H1 (cell line): Measurements from ENCODE around the gene LPIN2. TPM values are rescaled to one million over a fixed set of nuclear protein-coding genes. Genes with fewer than 3 reads are reported as not detected.

Source experiments
- CTCF ChIA-PET: fragments of 300-600 bp; sonication (Branson Sonifier 250); formaldehyde crosslinking; loops from one replicate; lab custom pipeline; 2021; ENCODE audit not compliant: partially characterized antibody; lab: Charles Lee
- POLR2A ChIA-PET: fragments of 300-600 bp; sonication (Branson Sonifier 250); formaldehyde crosslinking; loops from one replicate; lab custom pipeline; 2021; ENCODE audit warnings: inconsistent platforms; ENCODE audit not compliant: partially characterized antibody; lab: Charles Lee
- DNase-seq, 2 experiments: peaks; one replicate each; pipeline versions ENCODE4 v3.0.0 to v3.0.0-alpha.2; 2010 to 2022; ENCODE audit warnings: low spot score in 2 of 2, low read depth in 1 of 2, mixed read lengths in 1 of 2
- FAIRE-seq: peaks from 2 replicates; lab custom pipeline; 2011; peaks lifted over from hg19 to GRCh38; lab: Jason Lieb, UNC
- H2AFZ ChIP-seq: 2 replicates; pipeline ENCODE4 v1.8.1; 2012; ENCODE audit warnings: low read length, inconsistent platforms
- H2AK5ac ChIP-seq: 2 replicates; pipeline ENCODE4 v1.6.1; 2013; ENCODE audit warnings: low read depth, low read length
- H2BK120ac ChIP-seq: replicated peaks from 2 replicates; pipeline ENCODE3; 2013; ENCODE audit warnings: low read depth, low read length, inconsistent platforms
- H2BK12ac ChIP-seq: 2 replicates; pipeline ENCODE4 v1.6.1; 2013; ENCODE audit warnings: low read depth, low read length
- H2BK15ac ChIP-seq: 2 replicates; pipeline ENCODE4 v1.6.1; 2013; ENCODE audit warnings: low read length
- H2BK20ac ChIP-seq: 2 replicates; pipeline ENCODE4 v1.6.1; 2013; ENCODE audit warnings: low read length
- H2BK5ac ChIP-seq: 2 replicates; pipeline ENCODE4 v1.6.1; 2013; ENCODE audit warnings: low read depth, low read length
- H3K14ac ChIP-seq: 2 replicates; pipeline ENCODE4 v1.6.1; 2013; ENCODE audit warnings: inconsistent platforms; ENCODE audit not compliant: insufficient read length
- H3K18ac ChIP-seq: 2 replicates; pipeline ENCODE4 v1.6.1; 2013; ENCODE audit warnings: low read length; ENCODE audit errors: extremely low read depth
- H3K23ac ChIP-seq: 2 replicates; pipeline ENCODE4 v1.6.1; 2013; ENCODE audit warnings: inconsistent platforms; ENCODE audit not compliant: insufficient read length
- H3K23me2 ChIP-seq: 2 replicates; pipeline ENCODE4 v1.6.1; 2013; ENCODE audit warnings: low read depth, low read length
- H3K27ac ChIP-seq: 2 replicates; pipeline ENCODE4 v1.6.1; 2011; ENCODE audit warnings: low read depth, low read length, inconsistent platforms
- H3K27me3 ChIP-seq, 4 experiments: replicated peaks in 1 of 4; 1 replicate in 1 of 4; 2 replicates in 3 of 4; pipeline versions ENCODE4 v1.6.1 to v1.8.1; 2011 to 2013; ENCODE audit warnings: low read length in 3 of 4, mild to moderate bottlenecking in 3 of 4, inconsistent platforms in 2 of 4, mixed read lengths in 2 of 4, moderate library complexity in 1 of 4; ENCODE audit not compliant: control insufficient read depth in 3 of 4, insufficient read depth in 3 of 4; ENCODE audit errors: extremely low read depth in 1 of 4
- H3K36me3 ChIP-seq, 4 experiments: 2 replicates each; pipeline versions ENCODE4 v1.6.1 to v1.8.1; 2011 to 2013; ENCODE audit warnings: mild to moderate bottlenecking in 4 of 4, low read length in 3 of 4, moderate library complexity in 2 of 4, control low read depth in 1 of 4, inconsistent platforms in 1 of 4; ENCODE audit not compliant: insufficient read depth in 4 of 4, control insufficient read depth in 2 of 4
- H3K4ac ChIP-seq: replicated peaks from 2 replicates; pipeline ENCODE3; 2013; ENCODE audit warnings: low read length, low read depth, mixed read lengths, inconsistent platforms; ENCODE audit not compliant: insufficient read length
- H3K4me1 ChIP-seq, 4 experiments: replicated peaks in 1 of 4; 1 replicate in 1 of 4; 2 replicates in 3 of 4; pipeline versions ENCODE4 v1.6.1 to v1.8.1; 2011 to 2013; ENCODE audit warnings: low read length in 3 of 4, inconsistent platforms in 2 of 4, mixed read lengths in 1 of 4; ENCODE audit not compliant: insufficient read depth in 4 of 4, control insufficient read depth in 3 of 4
- H3K4me2 ChIP-seq, 2 experiments: 2 replicates each; pipeline versions ENCODE4 v1.6.1 to v1.8.1; 2011 to 2013; ENCODE audit warnings: low read depth in 2 of 2, low read length in 2 of 2, control low read depth in 1 of 2, inconsistent platforms in 1 of 2, mild to moderate bottlenecking in 1 of 2; ENCODE audit not compliant: insufficient read depth in 1 of 2
- H3K4me3 ChIP-seq, 4 experiments: fragments of 200-600, 300-600 bp in 1 of 4; sonication (generic), shearing (Covaris generic), sonication (Bioruptor Twin) in 1 of 4; 2 replicates each; pipeline versions ENCODE4 v1.5.1 to v1.8.1; 2011 to 2016; ENCODE audit warnings: low read length in 4 of 4, low read depth in 3 of 4, control low read depth in 2 of 4, inconsistent platforms in 2 of 4, mild to moderate bottlenecking in 2 of 4, mixed read lengths in 1 of 4, moderate library complexity in 1 of 4; ENCODE audit not compliant: insufficient read depth in 2 of 4; ENCODE audit errors: extremely low read depth in 1 of 4
- H3K56ac ChIP-seq: replicated peaks from 2 replicates; pipeline ENCODE3; 2013; ENCODE audit warnings: low read depth, mild to moderate bottlenecking, mixed read lengths, low read length, inconsistent platforms; ENCODE audit not compliant: insufficient read length
- H3K79me1 ChIP-seq: 2 replicates; pipeline ENCODE4 v1.6.1; 2013; ENCODE audit warnings: low read depth, low read length, control low read depth
- H3K79me2 ChIP-seq, 2 experiments: 2 replicates each; pipeline versions ENCODE4 v1.6.1 to v1.8.1; 2012 to 2013; ENCODE audit warnings: low read length in 2 of 2, mild to moderate bottlenecking in 2 of 2, inconsistent platforms in 1 of 2; ENCODE audit not compliant: insufficient read depth in 2 of 2, control insufficient read depth in 1 of 2
- H3K9ac ChIP-seq, 4 experiments: replicated peaks in 1 of 4; 1 replicate in 1 of 4; 2 replicates in 3 of 4; pipeline versions ENCODE4 v1.6.1 to v1.8.1; 2011 to 2013; ENCODE audit warnings: low read depth in 3 of 4, low read length in 3 of 4, control low read depth in 2 of 4, mild to moderate bottlenecking in 2 of 4, moderate library complexity in 2 of 4, inconsistent platforms in 1 of 4; ENCODE audit errors: extremely low read depth in 1 of 4
- H3K9me3 ChIP-seq, 2 experiments: 2 replicates each; pipeline versions ENCODE4 v1.6.1 to v1.8.1; 2012 to 2013; ENCODE audit warnings: mild to moderate bottlenecking in 2 of 2, moderate library complexity in 2 of 2, control low read depth in 1 of 2, inconsistent platforms in 1 of 2, low read depth in 1 of 2, low read length in 1 of 2, mixed read lengths in 1 of 2; ENCODE audit not compliant: insufficient read depth in 2 of 2
- H4K20me1 ChIP-seq, 2 experiments: replicated peaks in 1 of 2; 2 replicates each; pipeline versions ENCODE3 to v1.8.1; 2011 to 2013; ENCODE audit warnings: inconsistent platforms in 2 of 2, low read length in 2 of 2, mild to moderate bottlenecking in 1 of 2; ENCODE audit not compliant: insufficient read depth in 2 of 2, control insufficient read depth in 1 of 2
- H4K5ac ChIP-seq: 2 replicates; pipeline ENCODE4 v1.6.1; 2013; ENCODE audit warnings: low read length, low read depth, mixed read lengths, inconsistent platforms; ENCODE audit not compliant: insufficient read length
- H4K8ac ChIP-seq: 2 replicates; pipeline ENCODE4 v1.8.0; 2013; ENCODE audit warnings: mild to moderate bottlenecking, moderate library complexity, low read length, inconsistent platforms; ENCODE audit not compliant: insufficient read depth; ENCODE audit errors: extremely low read depth
- H4K91ac ChIP-seq: replicated peaks from 2 replicates; pipeline ENCODE3; 2013; ENCODE audit warnings: low read length, mixed read lengths, inconsistent platforms; ENCODE audit not compliant: insufficient read length
- JUND ChIP-seq: IDR thresholded peaks from 2 replicates; pipeline ENCODE4 v1.6.1; 2011; ENCODE audit warnings: mild to moderate bottlenecking, improper control_type of control experiment, low read length
- KDM5A ChIP-seq: fragments of 200-600 bp; IDR thresholded peaks from 2 replicates; pipeline ENCODE4 v1.7.1; 2012; ENCODE audit warnings: mild to moderate bottlenecking, low read length, inconsistent platforms, mixed read lengths
- POU5F1 ChIP-seq: IDR thresholded peaks from 2 replicates; pipeline ENCODE4 v1.6.1; 2011; ENCODE audit warnings: low read depth, mild to moderate bottlenecking, low read length, moderate library complexity
- RAD21 ChIP-seq, 2 experiments: IDR thresholded peaks in 1 of 2; conservative IDR thresholded peaks in 1 of 2; 2 replicates each; pipeline ENCODE4 v1.6.1; 2011; ENCODE audit warnings: low read depth in 2 of 2, low read length in 2 of 2, improper control_type of control experiment in 1 of 2, inconsistent platforms in 1 of 2, mild to moderate bottlenecking in 1 of 2, moderate library complexity in 1 of 2
- RNF2 ChIP-seq: fragments of 200-900, 300-1000 bp; sonication (generic); IDR thresholded peaks from 2 replicates; pipeline ENCODE4 v1.7.1; 2016; ENCODE audit warnings: borderline replicate concordance, low read depth, mild to moderate bottlenecking, antibody characterized with exemption, low read length; ENCODE audit not compliant: poor library complexity, severe bottlenecking; ENCODE audit errors: missing control alignments
- SIRT6 ChIP-seq: IDR thresholded peaks from one replicate; pipeline ENCODE4 v1.7.1; 2012; ENCODE audit warnings: low read length, inconsistent platforms
- SRF ChIP-seq: IDR thresholded peaks from 2 replicates; pipeline ENCODE4 v1.6.1; 2011; ENCODE audit warnings: mild to moderate bottlenecking, low read depth, low read length, moderate library complexity
- WGBS, 2 experiments: shearing (Covaris generic) in 1 of 2; methylation state at CpG; one replicate each; pipeline versions ENCODE4 v1.1.6 to v1.1.7; 2013 to 2015; ENCODE audit warnings: low lambda C conversion rate in 2 of 2, mixed read lengths in 2 of 2, inconsistent platforms in 1 of 2, low coverage in 1 of 2, missing lambda C conversion rate in 1 of 2; ENCODE audit not compliant: insufficient replicate concordance in 2 of 2, insufficient coverage in 1 of 2, insufficient read length in 1 of 2; ENCODE audit errors: extremely low coverage in 1 of 2, missing lambda C conversion rate in 1 of 2; 5-methylcytosine and 5-hydroxymethylcytosine counted together
- polyA plus RNA-seq, 7 experiments: library from polyadenylated mRNA; depleted of rRNA in 3 of 7; stranded (reverse) in 5 of 7; unstranded in 2 of 7; fragments of >200 nt in 5 of 7; fragments of 200-250 nt in 2 of 7; gene quantifications; 1 replicate in 5 of 7; 2 replicates in 1 of 7; 4 replicates in 1 of 7; pipeline versions ENCODE4 v1.2.1 to v1.2.3, GENCODE V29; 2011 to 2013; ENCODE audit warnings: missing spikeins in 2 of 7, mixed read lengths in 2 of 7
- total RNA-seq: library from RNA; stranded (reverse); fragmentation: NEBNext Ultra II Directional; extraction: Animal tissue kit (Norgen Biotek cat#: 25700); gene quantifications from 2 replicates; pipeline ENCODE4 v1.2.1, GENCODE V29; 2021
- TF ChIP-seq, protein P1 (sequence below): IDR thresholded peaks from 2 replicates; pipeline ENCODE4 v1.6.1; 2012; ENCODE audit warnings: inconsistent platforms
- TF ChIP-seq, protein P2 (sequence below): IDR thresholded peaks from 2 replicates; pipeline ENCODE4 v1.6.1; 2011; ENCODE audit warnings: low read length, improper control_type of control experiment

Gene LPIN2
- total and polyA plus RNA-seq, 2 of the 8 experiments (the other 6 are each of a cell fraction or from before 2014, with no cell fraction given) = 7.4 to 14.2 TPM

DNA sequence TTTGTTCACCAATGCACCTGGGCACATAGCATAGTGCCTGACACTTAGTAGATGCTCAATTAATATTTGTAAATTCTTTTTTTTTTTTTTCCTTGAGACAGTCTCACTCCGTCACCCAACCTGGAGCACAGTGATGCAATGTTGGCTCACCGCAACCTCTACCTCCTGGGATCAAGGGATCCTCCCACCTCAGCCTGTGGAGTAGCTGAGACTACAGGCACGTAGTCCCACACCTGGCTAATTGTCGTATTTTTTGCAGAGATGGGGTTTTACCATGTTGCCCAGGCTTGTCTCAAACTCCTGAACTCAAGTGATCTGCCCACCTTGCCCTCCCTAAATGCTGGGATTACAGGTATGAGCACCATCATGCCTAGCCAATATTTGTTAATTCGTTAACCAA lies 23.2 kb upstream of the LPIN2 start:
- Histone ChIP-seq H2BK120ac (no peak overlapping the region), H2AK5ac (no peak overlapping the region), H3K36me3 (no peaks in the 10 kb centered on the region), H2AFZ (peak overlapping the region; percentile 19; the same call in 1 of the 2 replicates), H4K91ac (no peak overlapping the region), H4K5ac (no peak overlapping the region), H3K27ac (no peak overlapping the region), H2BK15ac (no peak overlapping the region), H3K4ac (no peak overlapping the region), H3K9me3 (no peaks in the 10 kb centered on the region), H3K27me3 (no peaks in the 10 kb centered on the region), H3K23me2 (no peaks in the 10 kb centered on the region), H3K56ac (no peak overlapping the region), H3K9ac (no peak overlapping the region), H3K79me1 (no peaks in the 10 kb centered on the region), H3K14ac (no peak overlapping the region), H3K79me2 (no peaks in the 10 kb centered on the region), H3K4me2 (no peak overlapping the region), H4K8ac (no peak overlapping the region), H3K23ac (no peak overlapping the region), H2BK12ac (no peak overlapping the region), H3K18ac (no peak overlapping the region; the same call in 1 of the 2 replicates), H3K4me3 (no peak overlapping the region), H3K4me1 (no peaks in the 10 kb centered on the region; a peak in 1 of 7 replicates), H2BK5ac (no peak overlapping the region), H4K20me1 (no peaks in the 10 kb centered on the region), H2BK20ac (no peak overlapping the region)
- TF ChIP-seq, protein P1, sequence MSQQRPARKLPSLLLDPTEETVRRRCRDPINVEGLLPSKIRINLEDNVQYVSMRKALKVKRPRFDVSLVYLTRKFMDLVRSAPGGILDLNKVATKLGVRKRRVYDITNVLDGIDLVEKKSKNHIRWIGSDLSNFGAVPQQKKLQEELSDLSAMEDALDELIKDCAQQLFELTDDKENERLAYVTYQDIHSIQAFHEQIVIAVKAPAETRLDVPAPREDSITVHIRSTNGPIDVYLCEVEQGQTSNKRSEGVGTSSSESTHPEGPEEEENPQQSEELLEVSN = no peak
- no peak for TF ChIP-seq KDM5A
- TF ChIP-seq SRF = no peak
- no peak for TF ChIP-seq SIRT6
- TF ChIP-seq, protein P2, sequence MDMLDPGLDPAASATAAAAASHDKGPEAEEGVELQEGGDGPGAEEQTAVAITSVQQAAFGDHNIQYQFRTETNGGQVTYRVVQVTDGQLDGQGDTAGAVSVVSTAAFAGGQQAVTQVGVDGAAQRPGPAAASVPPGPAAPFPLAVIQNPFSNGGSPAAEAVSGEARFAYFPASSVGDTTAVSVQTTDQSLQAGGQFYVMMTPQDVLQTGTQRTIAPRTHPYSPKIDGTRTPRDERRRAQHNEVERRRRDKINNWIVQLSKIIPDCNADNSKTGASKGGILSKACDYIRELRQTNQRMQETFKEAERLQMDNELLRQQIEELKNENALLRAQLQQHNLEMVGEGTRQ = no peak
- no peak for TF ChIP-seq JUND
- no peak for TF ChIP-seq RNF2
- TF ChIP-seq RAD21 (IDR thresholded peaks at IDR 0.05 in 1 of 2, conservative IDR thresholded peaks at IDR 0.05 in 1 of 2; ENCODE audit: low read depth in 2 of 2, low read length in 2 of 2) = no peak
- TF ChIP-seq POU5F1 = no peak
- POLR2A ChIA-PET = no interaction called here
- FAIRE-seq (no peak), DNase-seq (no peak)
- 90% methylated on average over 5 of the region's 5 CpGs; no CpG with 5 or more reads in 1 of the 2 experiments for WGBS, 2 experiments
- CTCF ChIA-PET = interaction anchor here (1.4 kb wide), 1 partner anchor 27 kb away, joined by 4 read pairs; no protein-coding TSS in a partner anchor
